GM06990 (cell line): ENCODE results near the gene FLNA.

ENCODE experiments used
- DNase-seq: peaks from one replicate; pipeline ENCODE4 v3.0.0-alpha.2; 2011; ENCODE audit not compliant: insufficient read length; ENCODE audit errors: extremely low read depth
- H3K27me3 ChIP-seq: replicated peaks from 2 replicates; pipeline ENCODE4 v1.6.0; 2011; ENCODE audit warnings: low read length; ENCODE audit not compliant: control insufficient read depth, insufficient read depth
- H3K36me3 ChIP-seq: 2 replicates; pipeline ENCODE4 v1.5.1; 2011; ENCODE audit warnings: low read length; ENCODE audit not compliant: control insufficient read depth, insufficient read depth
- H3K4me3 ChIP-seq: replicated peaks from 2 replicates; pipeline ENCODE4 v1.5.1; 2011; ENCODE audit warnings: low read depth, mild to moderate bottlenecking, control low read depth, low read length
- TF ChIP-seq, protein P1 (sequence below): IDR thresholded peaks from 2 replicates; pipeline ENCODE4 v1.5.1; 2011; ENCODE audit warnings: low read length, control low read depth, mild to moderate bottlenecking, inconsistent platforms; ENCODE audit not compliant: insufficient read depth, poor library complexity, severe bottlenecking

The FLNA gene

DNA sequence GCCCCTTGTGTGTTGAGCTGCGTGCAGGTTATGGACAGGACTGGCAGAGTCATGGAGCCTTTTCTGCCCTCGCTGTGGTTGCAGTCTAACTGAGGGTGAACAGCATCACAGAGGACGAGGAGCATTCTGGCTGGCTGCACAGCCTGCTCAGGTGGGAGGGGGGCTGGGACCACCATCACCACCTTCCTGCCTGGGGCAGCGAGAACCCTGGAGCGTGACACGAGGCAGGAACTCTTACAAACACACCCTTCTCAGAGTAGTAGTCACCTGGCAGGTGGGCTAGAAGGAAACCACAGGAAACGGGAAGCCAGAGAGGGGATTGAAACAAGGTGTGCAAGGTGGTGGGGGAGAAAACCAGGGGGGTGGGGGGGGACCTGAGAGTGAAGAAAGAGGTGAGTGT is 53.3 kb downstream of the FLNA start:
- Histone ChIP-seq H3K36me3 (no peaks in the 10 kb centered on the region), H3K27me3 (no peaks in the 10 kb centered on the region; the same call in 1 of the 2 replicates), H3K4me3 (no peak overlapping the region)
- no peak for DNase-seq
- TF ChIP-seq, protein P1, sequence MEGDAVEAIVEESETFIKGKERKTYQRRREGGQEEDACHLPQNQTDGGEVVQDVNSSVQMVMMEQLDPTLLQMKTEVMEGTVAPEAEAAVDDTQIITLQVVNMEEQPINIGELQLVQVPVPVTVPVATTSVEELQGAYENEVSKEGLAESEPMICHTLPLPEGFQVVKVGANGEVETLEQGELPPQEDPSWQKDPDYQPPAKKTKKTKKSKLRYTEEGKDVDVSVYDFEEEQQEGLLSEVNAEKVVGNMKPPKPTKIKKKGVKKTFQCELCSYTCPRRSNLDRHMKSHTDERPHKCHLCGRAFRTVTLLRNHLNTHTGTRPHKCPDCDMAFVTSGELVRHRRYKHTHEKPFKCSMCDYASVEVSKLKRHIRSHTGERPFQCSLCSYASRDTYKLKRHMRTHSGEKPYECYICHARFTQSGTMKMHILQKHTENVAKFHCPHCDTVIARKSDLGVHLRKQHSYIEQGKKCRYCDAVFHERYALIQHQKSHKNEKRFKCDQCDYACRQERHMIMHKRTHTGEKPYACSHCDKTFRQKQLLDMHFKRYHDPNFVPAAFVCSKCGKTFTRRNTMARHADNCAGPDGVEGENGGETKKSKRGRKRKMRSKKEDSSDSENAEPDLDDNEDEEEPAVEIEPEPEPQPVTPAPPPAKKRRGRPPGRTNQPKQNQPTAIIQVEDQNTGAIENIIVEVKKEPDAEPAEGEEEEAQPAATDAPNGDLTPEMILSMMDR: no peak

DNA sequence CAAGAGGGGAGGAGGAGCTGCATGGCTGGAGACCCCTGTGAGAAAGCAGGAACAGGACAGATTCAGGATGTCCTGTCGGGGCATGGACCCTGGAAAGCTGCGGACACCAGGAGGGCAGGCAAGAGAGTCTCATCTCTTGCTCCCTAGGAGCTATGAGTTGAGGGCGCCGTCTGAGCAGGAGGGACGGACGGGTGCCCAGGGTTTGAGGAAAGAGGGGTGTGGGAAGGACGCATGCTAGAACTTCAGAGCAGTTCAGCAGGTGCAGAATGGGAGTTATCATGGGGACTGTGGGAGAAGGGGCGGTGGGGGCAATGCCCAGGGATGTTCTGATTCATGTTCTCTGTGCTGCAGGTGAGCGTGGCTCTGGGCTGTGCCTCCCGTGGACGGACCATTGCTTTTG is 54.0 kb downstream of the FLNA start:
- no peaks in the 10 kb centered on the region; the same call in 1 of the 2 replicates for H3K27me3 ChIP-seq
- TF ChIP-seq, protein P1: no peak

DNA sequence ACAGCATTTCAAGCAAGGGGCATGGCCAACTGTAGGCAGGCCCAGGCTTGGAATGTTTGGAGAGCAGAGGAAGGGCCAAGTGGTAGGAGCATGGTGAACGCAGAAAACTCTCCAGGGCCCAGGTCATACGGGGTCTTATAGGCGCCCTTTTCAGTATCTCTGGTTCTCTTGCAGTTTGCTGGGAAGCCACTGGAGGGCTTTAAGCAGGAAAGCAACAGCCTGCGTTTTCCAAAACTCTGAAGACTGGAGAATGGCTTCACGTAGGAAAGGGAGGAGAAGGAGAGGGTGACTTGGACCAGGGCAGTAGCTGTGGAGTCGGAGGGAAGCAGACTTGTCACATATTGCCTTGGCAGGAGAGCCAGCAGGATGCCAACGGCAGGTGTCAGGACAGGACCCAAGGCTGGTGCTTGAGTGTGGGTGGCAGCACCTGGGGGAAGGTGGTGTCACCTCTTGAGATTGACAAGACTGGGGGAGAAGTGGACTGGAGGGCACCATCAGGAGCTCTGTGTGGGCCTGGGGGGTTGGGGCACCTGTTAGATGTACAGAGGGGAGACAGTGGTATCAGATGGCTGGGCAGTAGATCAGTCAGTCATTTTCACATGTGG is 56.9 kb downstream of the FLNA start:
- DNase-seq: no peak
- Histone ChIP-seq H3K4me3 (no peak overlapping the region), H3K27me3 (no peaks in the 10 kb centered on the region), H3K36me3 (no peaks in the 10 kb centered on the region)
- TF ChIP-seq, protein P1: peak; percentile 50

More for the DNA sequence above, 54.0 kb downstream of the FLNA start:
- no peak for DNase-seq
- no peaks in the 10 kb centered on the region for H3K36me3 ChIP-seq
- H3K4me3 ChIP-seq: no peak overlapping the region

DNA sequence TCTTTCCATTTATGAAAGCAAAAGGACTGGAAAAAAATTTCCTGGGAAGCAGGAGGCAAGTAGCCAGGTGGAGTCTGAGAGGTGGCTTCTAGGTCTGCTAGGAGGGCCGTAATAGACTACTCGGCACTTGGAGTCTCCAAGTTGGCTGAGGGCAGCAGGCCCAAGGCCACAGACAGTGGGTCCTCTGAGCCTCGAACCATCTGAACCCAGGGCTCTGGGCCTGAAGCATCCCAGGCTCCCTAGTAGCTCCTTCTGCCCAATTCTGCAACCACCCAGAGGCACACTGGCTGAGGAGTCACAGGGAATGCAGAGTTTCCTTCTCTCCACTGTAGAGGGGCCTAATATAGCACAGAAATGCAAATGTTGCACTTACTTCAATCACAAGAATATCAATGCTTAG is 59.0 kb downstream of the FLNA start:
- no peaks in the 10 kb centered on the region for H3K36me3 ChIP-seq
- DNase-seq: no peak
- H3K27me3 ChIP-seq: no peaks in the 10 kb centered on the region
- H3K4me3 ChIP-seq: no peak overlapping the region
- TF ChIP-seq, protein P1: no peak

DNA sequence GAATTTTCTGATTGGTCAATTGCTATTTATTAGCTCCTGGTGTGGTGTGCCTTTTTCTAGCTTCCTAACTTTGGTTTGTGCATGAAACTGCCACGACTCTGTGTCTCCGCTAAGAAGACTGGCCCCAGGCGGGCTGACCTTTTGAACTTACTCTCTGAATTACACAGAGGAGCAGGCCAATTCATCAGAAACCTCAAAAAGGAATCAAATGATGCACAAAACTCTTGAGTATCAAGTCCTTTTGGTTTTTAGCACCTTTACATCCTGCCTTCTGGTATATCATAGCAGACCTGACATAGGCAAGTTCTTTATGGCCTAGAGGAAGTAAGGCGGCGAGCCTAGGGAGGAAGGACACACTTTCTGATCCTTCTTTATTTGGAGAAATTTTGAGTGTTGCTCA is 61.3 kb downstream of the FLNA start:
- Histone ChIP-seq H3K36me3 (no peaks in the 10 kb centered on the region), H3K27me3 (no peaks in the 10 kb centered on the region), H3K4me3 (no peak overlapping the region)
- TF ChIP-seq, protein P1: no peak
- DNase-seq: no peak

DNA sequence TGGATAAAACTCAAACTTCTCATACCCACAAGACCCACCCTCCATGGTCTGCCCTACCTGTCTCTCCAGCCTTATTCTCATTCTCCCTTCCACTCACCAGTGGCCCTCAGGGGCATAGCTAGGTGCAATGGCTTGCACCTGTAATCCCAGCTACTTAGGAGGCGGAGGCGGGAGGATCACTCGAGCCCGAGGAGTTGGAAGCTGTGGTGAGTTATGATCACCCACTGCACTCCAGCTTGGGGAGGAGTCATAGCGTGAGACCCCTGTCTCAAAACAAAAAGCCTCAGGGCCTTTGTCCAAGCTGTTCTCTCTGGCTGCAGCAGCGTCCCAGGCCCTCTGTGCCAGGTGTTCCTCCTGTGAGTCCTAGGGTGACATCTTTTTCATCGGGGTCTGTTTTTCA is 62.3 kb downstream of the FLNA start:
- DNase-seq: no peak
- Histone ChIP-seq H3K27me3 (no peaks in the 10 kb centered on the region), H3K36me3 (no peaks in the 10 kb centered on the region), H3K4me3 (no peak overlapping the region)
- TF ChIP-seq, protein P1: no peak
